ENCODE measurements around the gene ASTL.
A peak's percentile ranks its signal among the peaks of the same experiment; 100 is the strongest.

Gene ASTL

GRCh38 chr2:96152304-96153161 is 14.2 kb upstream of the ASTL start:
- H3K27me3 ChIP-seq (ENCODE audit: control insufficient read depth in 2 of 2, insufficient read depth in 2 of 2, low read length in 2 of 2) = no peaks in the 10 kb centered on the region
- peaks cover 3 to 10% of the 10 kb centered on the region in 2 donors for H3K4me1 ChIP-seq (ENCODE audit: control insufficient read depth in 2 of 2, insufficient read depth in 2 of 2, low read length in 2 of 2)
- H3K27ac ChIP-seq (ENCODE audit: low read depth in 2 of 2, low read length in 2 of 2) = no peak overlapping the region
- H3K9me3 ChIP-seq (ENCODE audit: control insufficient read depth in 2 of 2, low read length in 2 of 2) = no peaks in the 10 kb centered on the region
- no peak overlapping the region for H3K9ac ChIP-seq (ENCODE audit: low read depth in 1 of 2, low read length in 2 of 2)
- H3K36me3 ChIP-seq (ENCODE audit: control insufficient read depth in 2 of 2, insufficient read depth in 2 of 2, low read length in 2 of 2) = no peaks in the 10 kb centered on the region
- no peak overlapping the region for H3K4me3 ChIP-seq (ENCODE audit: low read length in 2 of 2)

- Histone ChIP-seq H3K27me3 (ENCODE audit: control insufficient read depth in 2 of 2, insufficient read depth in 2 of 2, low read length in 2 of 2) (no peaks in the 10 kb centered on the region), H3K4me1 (ENCODE audit: control insufficient read depth in 2 of 2, insufficient read depth in 2 of 2, low read length in 2 of 2) (peaks cover 3 to 8% of the 10 kb centered on the region in 2 donors), H3K27ac (ENCODE audit: low read depth in 2 of 2, low read length in 2 of 2) (no peak overlapping the region), H3K36me3 (ENCODE audit: control insufficient read depth in 2 of 2, insufficient read depth in 2 of 2, low read length in 2 of 2) (no peaks in the 10 kb centered on the region), H3K9me3 (ENCODE audit: control insufficient read depth in 2 of 2, low read length in 2 of 2) (no peaks in the 10 kb centered on the region), H3K9ac (ENCODE audit: low read depth in 1 of 2, low read length in 2 of 2) (no peak overlapping the region), H3K4me3 (ENCODE audit: low read length in 2 of 2) (no peak overlapping the region)
Observed at GRCh38 chr2:96151595-96152303, 13.4 kb upstream of the ASTL start.

GRCh38 chr2:96150791-96151594 is 12.7 kb upstream of the ASTL start:
- Histone ChIP-seq H3K36me3 (ENCODE audit: control insufficient read depth in 2 of 2, insufficient read depth in 2 of 2, low read length in 2 of 2) (no peaks in the 10 kb centered on the region), H3K27ac (ENCODE audit: low read depth in 2 of 2, low read length in 2 of 2) (no peak overlapping the region), H3K27me3 (ENCODE audit: control insufficient read depth in 2 of 2, insufficient read depth in 2 of 2, low read length in 2 of 2) (no peaks in the 10 kb centered on the region), H3K4me1 (ENCODE audit: control insufficient read depth in 2 of 2, insufficient read depth in 2 of 2, low read length in 2 of 2) (peaks cover 7 to 11% of the 10 kb centered on the region in 2 donors), H3K4me3 (ENCODE audit: low read length in 2 of 2) (no peak overlapping the region), H3K9ac (ENCODE audit: low read depth in 1 of 2, low read length in 2 of 2) (no peak overlapping the region), H3K9me3 (ENCODE audit: control insufficient read depth in 2 of 2, low read length in 2 of 2) (no peaks in the 10 kb centered on the region)

GRCh38 chr2:96150007-96150640 is 11.8 kb upstream of the ASTL start:
- Histone ChIP-seq H3K27ac (ENCODE audit: low read depth in 2 of 2, low read length in 2 of 2) (no peak overlapping the region), H3K4me1 (ENCODE audit: control insufficient read depth in 2 of 2, insufficient read depth in 2 of 2, low read length in 2 of 2) (peaks cover 13 to 15% of the 10 kb centered on the region in 2 donors), H3K4me3 (ENCODE audit: low read length in 2 of 2) (no peak overlapping the region), H3K9ac (ENCODE audit: low read depth in 1 of 2, low read length in 2 of 2) (no peak overlapping the region), H3K9me3 (ENCODE audit: control insufficient read depth in 2 of 2, low read length in 2 of 2) (no peaks in the 10 kb centered on the region), H3K36me3 (ENCODE audit: control insufficient read depth in 2 of 2, insufficient read depth in 2 of 2, low read length in 2 of 2) (no peaks in the 10 kb centered on the region), H3K27me3 (ENCODE audit: control insufficient read depth in 2 of 2, insufficient read depth in 2 of 2, low read length in 2 of 2) (no peaks in the 10 kb centered on the region)

- Histone ChIP-seq H3K4me3 (ENCODE audit: low read length in 2 of 2) (peak overlapping the region; percentile 26 to 40), H3K36me3 (ENCODE audit: control insufficient read depth in 2 of 2, insufficient read depth in 2 of 2, low read length in 2 of 2) (no peaks in the 10 kb centered on the region), H3K9me3 (ENCODE audit: control insufficient read depth in 2 of 2, low read length in 2 of 2) (no peaks in the 10 kb centered on the region), H3K27ac (ENCODE audit: low read depth in 2 of 2, low read length in 2 of 2) (peak overlapping the region in 1 of 2 donors; percentile 68), H3K27me3 (ENCODE audit: control insufficient read depth in 2 of 2, insufficient read depth in 2 of 2, low read length in 2 of 2) (no peaks in the 10 kb centered on the region), H3K9ac (ENCODE audit: low read depth in 1 of 2, low read length in 2 of 2) (no peak overlapping the region), H3K4me1 (ENCODE audit: control insufficient read depth in 2 of 2, insufficient read depth in 2 of 2, low read length in 2 of 2) (peaks cover 23 to 27% of the 10 kb centered on the region in 2 donors)
Observed at GRCh38 chr2:96148410-96149217, 10.3 kb upstream of the ASTL start.

- H3K27ac ChIP-seq (ENCODE audit: low read depth in 2 of 2, low read length in 2 of 2) = peak overlapping the region in 1 of 2 donors; percentile 68
- no peaks in the 10 kb centered on the region for H3K27me3 ChIP-seq (ENCODE audit: control insufficient read depth in 2 of 2, insufficient read depth in 2 of 2, low read length in 2 of 2)
- no peak overlapping the region for H3K4me3 ChIP-seq (ENCODE audit: low read length in 2 of 2)
- H3K9ac ChIP-seq (ENCODE audit: low read depth in 1 of 2, low read length in 2 of 2) = no peak overlapping the region
- H3K4me1 ChIP-seq (ENCODE audit: control insufficient read depth in 2 of 2, insufficient read depth in 2 of 2, low read length in 2 of 2) = peaks cover 23 to 29% of the 10 kb centered on the region in 2 donors
- no peaks in the 10 kb centered on the region for H3K36me3 ChIP-seq (ENCODE audit: control insufficient read depth in 2 of 2, insufficient read depth in 2 of 2, low read length in 2 of 2)
- no peaks in the 10 kb centered on the region for H3K9me3 ChIP-seq (ENCODE audit: control insufficient read depth in 2 of 2, low read length in 2 of 2)
Observed at GRCh38 chr2:96147593-96148201, 9.4 kb upstream of the ASTL start.

- Histone ChIP-seq H3K9ac (ENCODE audit: low read depth in 1 of 2, low read length in 2 of 2) (peak overlapping the region in 1 of 2 donors; percentile 20), H3K27me3 (ENCODE audit: control insufficient read depth in 2 of 2, insufficient read depth in 2 of 2, low read length in 2 of 2) (no peaks in the 10 kb centered on the region), H3K27ac (ENCODE audit: low read depth in 2 of 2, low read length in 2 of 2) (peak overlapping the region; percentile 65 to 68), H3K9me3 (ENCODE audit: control insufficient read depth in 2 of 2, low read length in 2 of 2) (no peaks in the 10 kb centered on the region), H3K4me1 (ENCODE audit: control insufficient read depth in 2 of 2, insufficient read depth in 2 of 2, low read length in 2 of 2) (peaks cover 26 to 29% of the 10 kb centered on the region in 2 donors), H3K4me3 (ENCODE audit: low read length in 2 of 2) (no peak overlapping the region), H3K36me3 (ENCODE audit: control insufficient read depth in 2 of 2, insufficient read depth in 2 of 2, low read length in 2 of 2) (no peaks in the 10 kb centered on the region)
Observed at GRCh38 chr2:96146881-96147592, 8.7 kb upstream of the ASTL start.

- Histone ChIP-seq H3K9me3 (ENCODE audit: control insufficient read depth in 2 of 2, low read length in 2 of 2) (no peaks in the 10 kb centered on the region), H3K4me1 (ENCODE audit: control insufficient read depth in 2 of 2, insufficient read depth in 2 of 2, low read length in 2 of 2) (peaks cover 26 to 29% of the 10 kb centered on the region in 2 donors), H3K4me3 (ENCODE audit: low read length in 2 of 2) (peak overlapping the region in 1 of 2 donors; percentile 34), H3K9ac (ENCODE audit: low read depth in 1 of 2, low read length in 2 of 2) (peak overlapping the region in 1 of 2 donors; percentile 49), H3K27me3 (ENCODE audit: control insufficient read depth in 2 of 2, insufficient read depth in 2 of 2, low read length in 2 of 2) (no peaks in the 10 kb centered on the region), H3K27ac (ENCODE audit: low read depth in 2 of 2, low read length in 2 of 2) (peak overlapping the region; percentile 65 to 68), H3K36me3 (ENCODE audit: control insufficient read depth in 2 of 2, insufficient read depth in 2 of 2, low read length in 2 of 2) (no peaks in the 10 kb centered on the region)
Observed at GRCh38 chr2:96146153-96146880, 8.0 kb upstream of the ASTL start.
